ENCODE measurements around the gene BCAP31.

- TF ChIP-seq, protein P1, sequence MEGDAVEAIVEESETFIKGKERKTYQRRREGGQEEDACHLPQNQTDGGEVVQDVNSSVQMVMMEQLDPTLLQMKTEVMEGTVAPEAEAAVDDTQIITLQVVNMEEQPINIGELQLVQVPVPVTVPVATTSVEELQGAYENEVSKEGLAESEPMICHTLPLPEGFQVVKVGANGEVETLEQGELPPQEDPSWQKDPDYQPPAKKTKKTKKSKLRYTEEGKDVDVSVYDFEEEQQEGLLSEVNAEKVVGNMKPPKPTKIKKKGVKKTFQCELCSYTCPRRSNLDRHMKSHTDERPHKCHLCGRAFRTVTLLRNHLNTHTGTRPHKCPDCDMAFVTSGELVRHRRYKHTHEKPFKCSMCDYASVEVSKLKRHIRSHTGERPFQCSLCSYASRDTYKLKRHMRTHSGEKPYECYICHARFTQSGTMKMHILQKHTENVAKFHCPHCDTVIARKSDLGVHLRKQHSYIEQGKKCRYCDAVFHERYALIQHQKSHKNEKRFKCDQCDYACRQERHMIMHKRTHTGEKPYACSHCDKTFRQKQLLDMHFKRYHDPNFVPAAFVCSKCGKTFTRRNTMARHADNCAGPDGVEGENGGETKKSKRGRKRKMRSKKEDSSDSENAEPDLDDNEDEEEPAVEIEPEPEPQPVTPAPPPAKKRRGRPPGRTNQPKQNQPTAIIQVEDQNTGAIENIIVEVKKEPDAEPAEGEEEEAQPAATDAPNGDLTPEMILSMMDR (IDR thresholded peaks at IDR 0.05): no peak
- TF ChIP-seq EP300 (IDR thresholded peaks at IDR 0.05): no peak
Measured at GRCh38 chrX:153692003-153692402, 32.2 kb downstream of the BCAP31 start.

Measured in ovary (tissue), 3 donors.